Jurkat, Clone E6-1 (cell line): ENCODE results near the gene LDLRAD2.
"Not testable (repeated sequence)": the region's sequence is repeated elsewhere in the genome, so short reads cannot be mapped to it uniquely, and the experiment has no call there.

ENCODE experiments used
- DNase-seq: peaks from one replicate; pipeline ENCODE4 v3.0.0-alpha.2; 2011; ENCODE audit warnings: low read depth, low spot score
- H3K4me3 ChIP-seq: 2 replicates; pipeline ENCODE4 v1.5.1; 2011; ENCODE audit warnings: mild to moderate bottlenecking, low read length, control low read depth, moderate library complexity

The LDLRAD2 gene

DNA sequence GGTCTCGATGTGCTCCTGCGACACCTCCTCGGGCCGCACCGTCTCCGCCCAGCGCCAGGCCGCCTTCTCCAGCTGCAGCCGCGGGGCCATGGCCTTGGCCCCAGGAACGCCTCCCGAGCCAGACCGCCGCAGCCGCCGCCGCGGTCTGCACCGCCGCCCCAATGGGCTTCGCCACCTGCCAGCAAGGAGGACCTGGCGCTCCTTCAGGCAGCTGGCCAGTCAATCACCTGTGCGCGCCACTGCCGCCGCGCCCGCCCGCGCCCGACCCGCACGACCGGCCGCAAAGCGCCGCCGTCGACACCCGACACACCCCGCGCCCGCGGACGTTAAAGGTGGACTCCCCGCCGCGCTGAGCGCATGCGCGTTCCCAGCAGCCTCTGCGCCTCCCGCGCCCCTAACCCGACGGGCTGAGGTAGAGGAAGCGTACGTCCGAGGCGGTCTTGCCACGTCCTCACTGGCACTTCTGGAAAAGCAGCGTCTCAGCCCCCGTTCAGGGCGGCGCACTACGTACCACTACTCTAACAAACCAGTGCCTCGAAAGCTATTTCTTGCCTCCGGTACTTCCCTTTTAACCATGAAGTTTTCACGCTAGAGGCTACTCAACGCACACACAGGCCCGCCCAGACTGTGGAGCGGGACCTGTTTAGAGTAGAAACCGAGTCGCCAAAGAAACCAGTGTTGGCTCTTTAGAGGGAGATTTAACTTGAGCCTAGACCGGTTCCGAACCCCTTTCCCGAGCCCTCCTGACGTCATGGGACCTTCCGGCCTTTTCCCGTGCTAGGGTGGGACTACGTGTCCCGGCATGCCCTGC, 29.0 kb upstream of the LDLRAD2 start, which contains the start of gene USP48:
USP48 (minus strand) TSS at position 282 of the 811 bp plus-strand sequence; CDS start at position 90, 192 bp downstream.
- peak within 1 kb of the TSS; percentile 95 for H3K4me3 ChIP-seq
- peak; percentile 93 for DNase-seq

- peak overlapping the region; percentile 95 for H3K4me3 ChIP-seq
- DNase-seq, result peak; percentile 94
Measured at GRCh38 chr1:21783679-21784603, 28.1 kb upstream of the LDLRAD2 start.

DNA sequence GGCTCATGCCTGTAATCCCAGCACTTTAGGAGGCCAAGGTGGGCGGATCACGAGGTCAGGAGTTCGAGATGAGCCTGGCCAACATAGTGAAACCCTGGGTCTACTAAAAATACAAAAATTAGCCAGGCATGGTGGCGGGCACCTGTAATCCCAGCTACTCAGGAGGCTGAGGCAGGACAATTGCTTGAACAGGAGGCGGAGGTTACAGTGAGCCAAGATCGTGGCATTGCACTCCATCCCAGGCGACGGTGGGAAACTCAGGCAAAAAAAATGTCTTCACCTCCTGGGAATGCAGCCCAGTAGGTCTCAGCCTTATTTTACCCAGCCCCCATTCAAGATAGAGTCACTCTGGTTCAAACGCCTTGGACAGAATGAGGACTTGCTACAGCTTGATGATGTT, 26.3 kb upstream of the LDLRAD2 start:
- H3K4me3 ChIP-seq, DNase-seq: not testable (repeated sequence)

GRCh38 chr1:21786640-21787039, 25.4 kb upstream of the LDLRAD2 start:
- H3K4me3 ChIP-seq, result no peak overlapping the region
- DNase-seq, result no peak

DNA sequence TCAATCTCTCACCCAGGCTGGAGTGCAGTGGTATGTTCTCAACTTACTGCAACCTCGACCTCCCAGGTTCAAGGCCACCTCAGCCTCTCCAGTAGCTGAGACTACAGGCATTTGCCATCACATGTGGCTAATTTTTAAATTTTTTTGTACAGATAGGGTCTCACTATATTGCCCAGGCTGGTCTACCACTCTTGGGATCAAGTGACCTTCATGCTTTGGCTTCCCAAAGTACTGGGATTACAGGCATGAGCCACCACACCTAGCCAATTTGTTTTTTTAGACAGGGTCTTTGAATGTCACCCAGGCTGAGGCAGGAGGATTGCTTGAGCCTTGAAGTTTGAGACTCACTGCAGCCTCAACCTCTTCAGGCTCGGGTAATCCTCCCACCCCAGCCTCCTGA, 19.0 kb upstream of the LDLRAD2 start:
- no peak for DNase-seq
- H3K4me3 ChIP-seq, result no peak overlapping the region

DNA sequence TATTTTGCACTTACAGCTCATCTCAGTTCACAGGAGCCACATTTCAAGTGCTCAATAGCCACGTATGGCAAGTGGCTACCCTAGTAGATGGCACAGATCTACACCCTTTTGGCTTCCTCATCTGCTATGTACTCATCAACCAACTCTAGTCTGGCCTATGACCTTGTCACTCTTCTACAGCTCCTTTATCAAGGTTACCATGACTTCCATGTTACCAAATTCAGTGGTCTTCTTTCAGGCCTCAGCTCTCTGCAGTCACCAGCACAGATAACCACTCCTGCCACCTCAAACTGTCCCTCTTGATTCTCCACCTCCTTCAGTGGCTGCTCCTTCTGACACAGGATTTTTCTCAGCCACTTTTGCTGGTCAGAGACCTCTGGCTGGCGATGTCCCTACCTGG, 17.4 kb upstream of the LDLRAD2 start:
- DNase-seq, result no peak
- no peak overlapping the region for H3K4me3 ChIP-seq

- no peak for DNase-seq
- no peak overlapping the region for H3K4me3 ChIP-seq
Measured at GRCh38 chr1:21795075-21795474, 17.0 kb upstream of the LDLRAD2 start.

DNA sequence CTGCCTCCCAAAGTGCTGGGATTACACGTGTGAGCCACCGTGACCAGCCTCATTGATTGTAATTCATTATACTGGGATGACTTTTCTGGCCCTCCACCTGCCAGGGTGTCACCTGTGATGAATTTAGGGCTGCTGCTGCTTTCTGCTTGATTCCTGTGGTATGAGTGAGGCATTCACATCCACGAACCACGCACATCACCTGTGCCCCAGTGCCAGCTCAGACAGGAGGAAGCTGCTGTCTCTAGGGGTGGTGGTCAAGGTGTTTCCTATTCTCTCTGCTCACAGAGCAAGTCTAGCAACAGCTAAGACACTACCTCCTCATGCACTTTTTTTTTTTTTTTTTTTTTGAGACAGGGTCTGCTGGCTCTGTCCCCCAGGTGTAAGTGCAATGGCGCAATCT, 12.3 kb upstream of the LDLRAD2 start:
- H3K4me3 ChIP-seq, result no peak overlapping the region
- DNase-seq, result no peak

DNA sequence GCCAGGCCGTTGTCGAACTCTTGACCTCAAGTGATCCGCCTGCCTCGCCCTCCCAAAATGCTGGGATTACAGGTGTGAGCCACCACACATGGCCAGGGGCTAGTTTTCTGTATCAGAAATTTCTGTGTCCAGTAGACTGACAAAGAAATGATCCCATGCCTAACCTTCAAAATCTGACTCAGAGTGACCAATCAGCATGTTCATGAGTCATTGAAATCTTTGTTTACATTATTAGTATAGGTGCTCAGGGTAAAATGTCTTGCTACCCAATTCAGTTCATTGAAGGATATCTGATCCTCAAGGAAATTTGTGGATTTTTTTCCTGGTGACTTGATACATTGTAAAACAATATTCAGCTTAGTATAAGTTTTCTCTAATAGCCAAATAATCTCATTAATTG, 11.0 kb upstream of the LDLRAD2 start:
- H3K4me3 ChIP-seq, result no peak overlapping the region
- no peak for DNase-seq

GRCh38 chr1:21804536-21804935, 7.5 kb upstream of the LDLRAD2 start:
- no peak overlapping the region for H3K4me3 ChIP-seq
- DNase-seq, result no peak

GRCh38 chr1:21813542-21813941, 1.5 kb downstream of the LDLRAD2 start:
- H3K4me3 ChIP-seq, result no peak overlapping the region

DNA sequence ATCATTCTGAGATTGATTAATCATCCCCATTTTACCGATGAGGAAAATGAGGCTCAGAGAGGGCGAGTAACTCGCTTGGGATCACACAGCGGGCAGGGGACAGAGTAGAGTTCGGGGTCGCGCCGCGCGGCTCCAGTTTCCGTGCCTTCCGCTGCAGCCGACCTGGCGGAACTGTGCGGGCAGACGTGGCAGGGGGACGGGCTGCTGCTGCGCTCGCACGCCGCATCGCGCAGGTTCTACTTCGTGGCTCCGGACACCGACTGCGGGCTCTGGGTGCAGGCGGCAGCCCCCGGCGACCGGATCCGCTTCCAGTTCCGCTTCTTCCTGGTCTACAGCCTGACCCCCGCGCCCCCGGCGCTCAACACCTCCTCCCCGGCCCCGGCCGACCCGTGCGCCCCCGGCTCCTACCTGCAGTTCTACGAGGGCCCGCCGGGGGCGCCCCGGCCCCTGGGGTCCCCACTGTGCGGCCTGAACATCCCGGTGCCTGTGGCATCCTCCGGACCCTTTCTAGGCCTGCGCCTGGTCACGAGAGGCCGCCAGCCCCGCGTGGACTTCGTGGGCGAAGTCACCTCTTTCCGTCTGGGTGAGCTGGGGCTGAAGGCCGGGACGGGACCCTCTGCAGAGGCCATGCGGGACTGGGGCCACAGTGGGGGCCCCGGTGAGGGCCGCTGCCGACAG, 2.3 kb downstream of the LDLRAD2 start:
- DNase-seq, result peak; percentile 23
- H3K4me3 ChIP-seq, result peak overlapping the region; percentile 54

More at GRCh38 chr1:21813542-21813941, 1.5 kb downstream of the LDLRAD2 start:
- DNase-seq, result no peak

DNA sequence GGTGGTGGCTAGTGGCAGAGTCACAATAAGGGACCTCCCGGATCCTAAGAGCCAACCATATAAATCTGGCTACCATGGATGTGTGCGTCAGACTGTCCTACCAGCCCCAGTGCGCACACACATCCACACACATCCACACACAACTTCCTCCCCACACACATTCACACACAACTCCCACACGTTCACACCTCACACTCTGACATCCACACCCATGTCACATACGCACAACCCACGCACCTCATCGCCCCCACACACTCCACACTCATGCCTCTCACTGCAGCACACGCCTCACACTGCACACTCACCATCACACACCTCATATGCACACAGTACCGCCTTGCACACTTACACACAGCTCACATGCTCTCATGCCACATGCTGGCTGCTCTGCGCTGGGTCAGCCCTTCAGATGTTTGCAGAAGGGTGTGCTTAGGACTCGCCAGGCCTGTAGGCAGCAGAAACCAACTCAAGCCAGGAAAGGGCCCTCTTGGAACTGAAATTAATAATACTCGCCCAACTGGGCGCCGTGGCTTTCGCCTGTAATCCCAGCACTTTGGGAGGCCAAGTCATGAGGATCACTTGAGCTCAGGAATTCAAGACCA, 3.0 kb downstream of the LDLRAD2 start:
- peak overlapping the region; percentile 54 for H3K4me3 ChIP-seq
- DNase-seq, result no peak

GRCh38 chr1:21815724-21816321, 3.8 kb downstream of the LDLRAD2 start:
- DNase-seq, result no peak
- no peak overlapping the region for H3K4me3 ChIP-seq

GRCh38 chr1:21816602-21817302, 4.7 kb downstream of the LDLRAD2 start:
- H3K4me3 ChIP-seq, result no peak overlapping the region
- no peak for DNase-seq

DNA sequence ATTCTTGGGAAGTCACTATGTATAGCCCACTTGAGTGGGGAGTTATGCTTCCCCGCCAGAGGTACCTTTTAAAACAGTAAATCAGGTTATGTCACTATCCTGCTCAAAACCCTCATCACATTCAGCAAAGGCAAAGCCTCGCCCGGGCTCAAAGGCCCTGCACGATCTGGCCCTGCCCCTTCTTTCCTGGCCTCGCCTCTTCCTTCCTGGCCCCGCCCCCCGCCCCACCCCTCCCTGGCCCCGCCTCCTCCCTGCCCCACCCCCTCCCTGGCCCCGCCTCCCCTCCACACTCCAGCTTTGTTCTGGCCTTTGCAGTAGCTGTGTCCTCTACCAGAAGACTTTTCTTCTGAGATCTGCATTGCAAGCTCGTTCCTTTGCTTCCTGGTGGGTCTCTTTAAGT, 6.6 kb downstream of the LDLRAD2 start:
- H3K4me3 ChIP-seq, result no peak overlapping the region
- DNase-seq, result peak; percentile 32

DNA sequence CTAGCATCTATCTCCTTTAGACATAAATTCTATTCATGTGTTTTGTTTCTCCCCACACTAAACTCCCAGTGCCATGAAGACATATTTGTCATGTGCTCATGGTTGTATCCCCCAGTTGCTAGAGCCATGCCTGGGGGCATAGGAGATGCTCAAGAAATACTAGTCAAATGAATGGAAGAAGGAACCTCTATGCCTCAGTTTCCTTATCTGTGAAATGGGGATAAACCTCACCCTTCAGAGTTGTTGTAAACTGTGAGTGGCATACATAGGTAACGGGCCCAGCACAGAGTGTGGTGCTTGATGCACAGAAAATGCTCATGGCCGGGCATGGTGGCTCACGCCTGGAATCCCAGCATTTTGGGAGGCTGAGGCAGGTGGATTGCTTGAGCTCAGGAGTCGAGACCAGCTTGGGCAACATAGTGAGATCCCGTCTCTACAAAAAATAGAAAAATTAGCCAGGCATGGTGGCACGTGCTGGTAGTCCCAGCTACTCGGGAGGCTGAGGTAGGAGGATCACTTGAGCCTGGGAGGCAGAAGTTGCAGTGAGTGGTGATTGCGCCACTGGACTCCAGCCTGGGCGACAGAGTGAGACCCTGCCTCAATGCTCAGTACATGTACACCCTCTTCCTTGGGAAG, 8.7 kb downstream of the LDLRAD2 start:
- H3K4me3 ChIP-seq, result no peak overlapping the region
- no peak for DNase-seq
